ENCODE data around the gene OR2C1. TPM values are rescaled to one million over a fixed set of nuclear protein-coding genes. Genes with fewer than 3 reads are reported as not detected.

The OR2C1 gene
- total RNA-seq, 1 experiment from 2014 or later: not detected

DNA sequence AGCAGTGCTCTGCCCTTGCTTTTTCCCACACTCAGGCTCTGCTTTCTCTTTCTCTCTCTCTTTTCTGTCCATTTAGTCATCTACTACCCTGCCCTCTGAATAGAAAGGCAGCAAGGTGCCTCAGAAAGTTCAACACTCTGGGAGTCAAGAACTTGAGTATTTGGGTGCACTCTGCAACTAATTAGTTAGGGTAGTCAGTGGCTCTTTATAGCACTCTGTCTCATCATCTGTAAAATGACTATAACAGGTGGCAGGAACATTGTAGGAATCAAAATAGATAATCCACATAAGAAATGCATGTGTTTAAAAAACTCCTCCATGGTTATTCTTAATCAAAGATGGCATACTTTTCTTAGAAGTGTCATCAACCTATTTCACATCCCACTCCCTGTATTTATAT is 7.2 kb downstream of the OR2C1 start (continued):
- TF ChIP-seq ZNF121 (CRISPR knock-in tag; IDR thresholded peaks at IDR 0.05) (no peak), MXD4 (CRISPR knock-in tag; IDR thresholded peaks at IDR 0.05; ENCODE audit: borderline replicate concordance) (no peak), PRRX2 (CRISPR knock-in tag; IDR thresholded peaks at IDR 0.05) (no peak)
- TF ChIP-seq, protein P1, sequence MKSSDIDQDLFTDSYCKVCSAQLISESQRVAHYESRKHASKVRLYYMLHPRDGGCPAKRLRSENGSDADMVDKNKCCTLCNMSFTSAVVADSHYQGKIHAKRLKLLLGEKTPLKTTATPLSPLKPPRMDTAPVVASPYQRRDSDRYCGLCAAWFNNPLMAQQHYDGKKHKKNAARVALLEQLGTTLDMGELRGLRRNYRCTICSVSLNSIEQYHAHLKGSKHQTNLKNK (CRISPR knock-in tag; IDR thresholded peaks at IDR 0.05): no peak
- TF ChIP-seq, protein P2, sequence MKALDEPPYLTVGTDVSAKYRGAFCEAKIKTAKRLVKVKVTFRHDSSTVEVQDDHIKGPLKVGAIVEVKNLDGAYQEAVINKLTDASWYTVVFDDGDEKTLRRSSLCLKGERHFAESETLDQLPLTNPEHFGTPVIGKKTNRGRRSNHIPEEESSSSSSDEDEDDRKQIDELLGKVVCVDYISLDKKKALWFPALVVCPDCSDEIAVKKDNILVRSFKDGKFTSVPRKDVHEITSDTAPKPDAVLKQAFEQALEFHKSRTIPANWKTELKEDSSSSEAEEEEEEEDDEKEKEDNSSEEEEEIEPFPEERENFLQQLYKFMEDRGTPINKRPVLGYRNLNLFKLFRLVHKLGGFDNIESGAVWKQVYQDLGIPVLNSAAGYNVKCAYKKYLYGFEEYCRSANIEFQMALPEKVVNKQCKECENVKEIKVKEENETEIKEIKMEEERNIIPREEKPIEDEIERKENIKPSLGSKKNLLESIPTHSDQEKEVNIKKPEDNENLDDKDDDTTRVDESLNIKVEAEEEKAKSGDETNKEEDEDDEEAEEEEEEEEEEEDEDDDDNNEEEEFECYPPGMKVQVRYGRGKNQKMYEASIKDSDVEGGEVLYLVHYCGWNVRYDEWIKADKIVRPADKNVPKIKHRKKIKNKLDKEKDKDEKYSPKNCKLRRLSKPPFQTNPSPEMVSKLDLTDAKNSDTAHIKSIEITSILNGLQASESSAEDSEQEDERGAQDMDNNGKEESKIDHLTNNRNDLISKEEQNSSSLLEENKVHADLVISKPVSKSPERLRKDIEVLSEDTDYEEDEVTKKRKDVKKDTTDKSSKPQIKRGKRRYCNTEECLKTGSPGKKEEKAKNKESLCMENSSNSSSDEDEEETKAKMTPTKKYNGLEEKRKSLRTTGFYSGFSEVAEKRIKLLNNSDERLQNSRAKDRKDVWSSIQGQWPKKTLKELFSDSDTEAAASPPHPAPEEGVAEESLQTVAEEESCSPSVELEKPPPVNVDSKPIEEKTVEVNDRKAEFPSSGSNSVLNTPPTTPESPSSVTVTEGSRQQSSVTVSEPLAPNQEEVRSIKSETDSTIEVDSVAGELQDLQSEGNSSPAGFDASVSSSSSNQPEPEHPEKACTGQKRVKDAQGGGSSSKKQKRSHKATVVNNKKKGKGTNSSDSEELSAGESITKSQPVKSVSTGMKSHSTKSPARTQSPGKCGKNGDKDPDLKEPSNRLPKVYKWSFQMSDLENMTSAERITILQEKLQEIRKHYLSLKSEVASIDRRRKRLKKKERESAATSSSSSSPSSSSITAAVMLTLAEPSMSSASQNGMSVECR (CRISPR knock-in tag; IDR thresholded peaks at IDR 0.05; ENCODE audit: borderline replicate concordance): no peak
- TF ChIP-seq, protein P3, sequence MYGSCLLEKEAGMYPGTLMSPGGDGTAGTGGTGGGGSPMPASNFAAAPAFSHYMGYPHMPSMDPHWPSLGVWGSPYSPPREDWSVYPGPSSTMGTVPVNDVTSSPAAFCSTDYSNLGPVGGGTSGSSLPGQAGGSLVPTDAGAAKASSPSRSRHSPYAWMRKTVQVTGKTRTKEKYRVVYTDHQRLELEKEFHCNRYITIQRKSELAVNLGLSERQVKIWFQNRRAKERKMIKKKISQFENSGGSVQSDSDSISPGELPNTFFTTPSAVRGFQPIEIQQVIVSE (CRISPR knock-in tag; IDR thresholded peaks at IDR 0.05; ENCODE audit: borderline replicate concordance): no peak

DNA sequence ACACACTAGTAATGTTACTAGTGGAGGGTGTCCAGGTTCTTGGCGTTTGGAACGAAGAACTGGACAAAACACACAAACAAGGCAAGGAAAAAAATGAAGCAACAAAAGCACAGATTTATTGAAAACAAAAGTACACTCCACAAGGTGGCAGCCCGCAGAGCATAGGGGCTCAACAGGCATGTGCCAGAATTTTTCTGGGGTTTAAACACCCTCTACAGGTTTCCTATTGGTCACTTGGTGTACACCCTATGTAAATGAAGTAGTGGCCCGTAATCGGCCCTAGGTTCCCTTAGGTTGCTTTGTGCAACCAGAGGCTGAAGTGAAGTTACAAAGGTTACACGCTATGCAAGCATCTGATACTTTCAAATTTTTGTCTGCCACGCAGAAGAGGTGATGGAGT is 8.1 kb downstream of the OR2C1 start:
- CTCF ChIA-PET: no interaction called here
- Mint-ChIP-seq H3K27me3 (ENCODE audit: low read depth) (peaks cover 33% of the 10 kb centered on the region), H3K4me1 (no peaks in the 10 kb centered on the region), H3K9me3 (peaks cover 33% of the 10 kb centered on the region), H3K27ac (no peak overlapping the region), H3K36me3 (no peaks in the 10 kb centered on the region; the same call in 1 of the 2 replicates), H3K4me3 (no peak overlapping the region)
- POLR2A ChIA-PET: no interaction called here
- ATAC-seq (no peak), DNase-seq (ENCODE audit: low spot score) (no peak)
- TF ChIP-seq ZNF396 (CRISPR knock-in tag; IDR thresholded peaks at IDR 0.05; ENCODE audit: borderline replicate concordance) (no peak), KAT7 (CRISPR knock-in tag; IDR thresholded peaks at IDR 0.05; ENCODE audit: borderline replicate concordance) (no peak), NFATC4 (CRISPR knock-in tag; IDR thresholded peaks at IDR 0.05) (no peak), ETV6 (CRISPR knock-in tag; IDR thresholded peaks at IDR 0.05) (no peak), SMAD4 (CRISPR knock-in tag; IDR thresholded peaks at IDR 0.05) (no peak), JAZF1 (CRISPR knock-in tag; IDR thresholded peaks at IDR 0.05) (no peak), PRRX2 (CRISPR knock-in tag; IDR thresholded peaks at IDR 0.05) (no peak), ZNF317 (CRISPR knock-in tag; IDR thresholded peaks at IDR 0.05; ENCODE audit: borderline replicate concordance, low read depth) (no peak)
- TF ChIP-seq, protein P4, sequence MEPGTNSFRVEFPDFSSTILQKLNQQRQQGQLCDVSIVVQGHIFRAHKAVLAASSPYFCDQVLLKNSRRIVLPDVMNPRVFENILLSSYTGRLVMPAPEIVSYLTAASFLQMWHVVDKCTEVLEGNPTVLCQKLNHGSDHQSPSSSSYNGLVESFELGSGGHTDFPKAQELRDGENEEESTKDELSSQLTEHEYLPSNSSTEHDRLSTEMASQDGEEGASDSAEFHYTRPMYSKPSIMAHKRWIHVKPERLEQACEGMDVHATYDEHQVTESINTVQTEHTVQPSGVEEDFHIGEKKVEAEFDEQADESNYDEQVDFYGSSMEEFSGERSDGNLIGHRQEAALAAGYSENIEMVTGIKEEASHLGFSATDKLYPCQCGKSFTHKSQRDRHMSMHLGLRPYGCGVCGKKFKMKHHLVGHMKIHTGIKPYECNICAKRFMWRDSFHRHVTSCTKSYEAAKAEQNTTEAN (CRISPR knock-in tag; IDR thresholded peaks at IDR 0.05): no peak
- TF ChIP-seq, protein P5, sequence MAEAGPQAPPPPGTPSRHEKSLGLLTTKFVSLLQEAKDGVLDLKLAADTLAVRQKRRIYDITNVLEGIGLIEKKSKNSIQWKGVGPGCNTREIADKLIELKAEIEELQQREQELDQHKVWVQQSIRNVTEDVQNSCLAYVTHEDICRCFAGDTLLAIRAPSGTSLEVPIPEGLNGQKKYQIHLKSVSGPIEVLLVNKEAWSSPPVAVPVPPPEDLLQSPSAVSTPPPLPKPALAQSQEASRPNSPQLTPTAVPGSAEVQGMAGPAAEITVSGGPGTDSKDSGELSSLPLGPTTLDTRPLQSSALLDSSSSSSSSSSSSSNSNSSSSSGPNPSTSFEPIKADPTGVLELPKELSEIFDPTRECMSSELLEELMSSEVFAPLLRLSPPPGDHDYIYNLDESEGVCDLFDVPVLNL (CRISPR knock-in tag; IDR thresholded peaks at IDR 0.05; ENCODE audit: borderline replicate concordance, low read depth): no peak
- TF ChIP-seq, protein P6, sequence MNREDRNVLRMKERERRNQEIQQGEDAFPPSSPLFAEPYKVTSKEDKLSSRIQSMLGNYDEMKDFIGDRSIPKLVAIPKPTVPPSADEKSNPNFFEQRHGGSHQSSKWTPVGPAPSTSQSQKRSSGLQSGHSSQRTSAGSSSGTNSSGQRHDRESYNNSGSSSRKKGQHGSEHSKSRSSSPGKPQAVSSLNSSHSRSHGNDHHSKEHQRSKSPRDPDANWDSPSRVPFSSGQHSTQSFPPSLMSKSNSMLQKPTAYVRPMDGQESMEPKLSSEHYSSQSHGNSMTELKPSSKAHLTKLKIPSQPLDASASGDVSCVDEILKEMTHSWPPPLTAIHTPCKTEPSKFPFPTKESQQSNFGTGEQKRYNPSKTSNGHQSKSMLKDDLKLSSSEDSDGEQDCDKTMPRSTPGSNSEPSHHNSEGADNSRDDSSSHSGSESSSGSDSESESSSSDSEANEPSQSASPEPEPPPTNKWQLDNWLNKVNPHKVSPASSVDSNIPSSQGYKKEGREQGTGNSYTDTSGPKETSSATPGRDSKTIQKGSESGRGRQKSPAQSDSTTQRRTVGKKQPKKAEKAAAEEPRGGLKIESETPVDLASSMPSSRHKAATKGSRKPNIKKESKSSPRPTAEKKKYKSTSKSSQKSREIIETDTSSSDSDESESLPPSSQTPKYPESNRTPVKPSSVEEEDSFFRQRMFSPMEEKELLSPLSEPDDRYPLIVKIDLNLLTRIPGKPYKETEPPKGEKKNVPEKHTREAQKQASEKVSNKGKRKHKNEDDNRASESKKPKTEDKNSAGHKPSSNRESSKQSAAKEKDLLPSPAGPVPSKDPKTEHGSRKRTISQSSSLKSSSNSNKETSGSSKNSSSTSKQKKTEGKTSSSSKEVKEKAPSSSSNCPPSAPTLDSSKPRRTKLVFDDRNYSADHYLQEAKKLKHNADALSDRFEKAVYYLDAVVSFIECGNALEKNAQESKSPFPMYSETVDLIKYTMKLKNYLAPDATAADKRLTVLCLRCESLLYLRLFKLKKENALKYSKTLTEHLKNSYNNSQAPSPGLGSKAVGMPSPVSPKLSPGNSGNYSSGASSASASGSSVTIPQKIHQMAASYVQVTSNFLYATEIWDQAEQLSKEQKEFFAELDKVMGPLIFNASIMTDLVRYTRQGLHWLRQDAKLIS (CRISPR knock-in tag; IDR thresholded peaks at IDR 0.05; ENCODE audit: borderline replicate concordance): no peak
- TF ChIP-seq, protein P7, sequence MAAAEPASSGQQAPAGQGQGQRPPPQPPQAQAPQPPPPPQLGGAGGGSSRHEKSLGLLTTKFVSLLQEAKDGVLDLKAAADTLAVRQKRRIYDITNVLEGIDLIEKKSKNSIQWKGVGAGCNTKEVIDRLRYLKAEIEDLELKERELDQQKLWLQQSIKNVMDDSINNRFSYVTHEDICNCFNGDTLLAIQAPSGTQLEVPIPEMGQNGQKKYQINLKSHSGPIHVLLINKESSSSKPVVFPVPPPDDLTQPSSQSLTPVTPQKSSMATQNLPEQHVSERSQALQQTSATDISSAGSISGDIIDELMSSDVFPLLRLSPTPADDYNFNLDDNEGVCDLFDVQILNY (CRISPR knock-in tag; IDR thresholded peaks at IDR 0.05): no peak

Measured in WTC11 (cell line).